GM21717 (cell line): Measurements from ENCODE around the gene USH1G.
"Not testable (repeated sequence)": the region's sequence is repeated elsewhere in the genome, so short reads cannot be mapped to it uniquely, and the experiment has no call there.

Experiments used
- ATAC-seq: cut with Tn5 transposase; IDR thresholded peaks from one replicate; pipeline ENCODE4 v1.9.1; 2021; ENCODE audit warnings: mild to moderate bottlenecking, moderate library complexity; ENCODE audit not compliant: unreplicated experiment

Gene USH1G

GRCh38 chr17:74877592-74878548 lies 45.2 kb downstream of the USH1G start:
- ATAC-seq: no peak

DNA sequence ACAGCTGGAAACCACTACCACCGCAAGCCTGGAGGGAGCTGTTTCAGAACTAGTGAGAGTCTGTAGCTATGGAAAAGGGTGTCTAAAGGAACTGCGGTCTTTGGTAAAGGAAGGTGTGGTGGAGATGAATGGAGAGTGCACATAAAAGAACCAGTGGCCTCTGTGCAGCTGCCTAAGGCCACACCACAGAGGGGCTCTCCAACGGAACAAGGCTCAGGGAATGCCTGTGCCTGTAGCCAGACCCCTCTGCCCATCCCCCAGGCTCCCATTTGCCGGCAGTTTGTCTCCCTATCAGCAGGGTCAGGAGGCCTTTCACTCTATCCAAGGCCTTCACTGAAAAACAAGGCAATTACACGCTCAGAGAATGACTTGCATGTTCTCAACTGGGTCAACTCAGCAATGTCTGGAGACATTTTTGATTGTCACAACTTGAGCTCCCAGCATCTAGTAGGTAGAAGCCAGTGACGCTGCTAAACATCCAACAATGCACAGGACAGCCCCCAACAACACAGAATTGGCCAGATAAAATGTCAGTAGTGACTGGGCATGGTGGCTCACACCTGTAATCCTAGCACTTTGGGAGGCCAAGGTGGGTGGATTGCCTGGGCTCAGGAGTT lies 47.0 kb downstream of the USH1G start:
- no peak for ATAC-seq

DNA sequence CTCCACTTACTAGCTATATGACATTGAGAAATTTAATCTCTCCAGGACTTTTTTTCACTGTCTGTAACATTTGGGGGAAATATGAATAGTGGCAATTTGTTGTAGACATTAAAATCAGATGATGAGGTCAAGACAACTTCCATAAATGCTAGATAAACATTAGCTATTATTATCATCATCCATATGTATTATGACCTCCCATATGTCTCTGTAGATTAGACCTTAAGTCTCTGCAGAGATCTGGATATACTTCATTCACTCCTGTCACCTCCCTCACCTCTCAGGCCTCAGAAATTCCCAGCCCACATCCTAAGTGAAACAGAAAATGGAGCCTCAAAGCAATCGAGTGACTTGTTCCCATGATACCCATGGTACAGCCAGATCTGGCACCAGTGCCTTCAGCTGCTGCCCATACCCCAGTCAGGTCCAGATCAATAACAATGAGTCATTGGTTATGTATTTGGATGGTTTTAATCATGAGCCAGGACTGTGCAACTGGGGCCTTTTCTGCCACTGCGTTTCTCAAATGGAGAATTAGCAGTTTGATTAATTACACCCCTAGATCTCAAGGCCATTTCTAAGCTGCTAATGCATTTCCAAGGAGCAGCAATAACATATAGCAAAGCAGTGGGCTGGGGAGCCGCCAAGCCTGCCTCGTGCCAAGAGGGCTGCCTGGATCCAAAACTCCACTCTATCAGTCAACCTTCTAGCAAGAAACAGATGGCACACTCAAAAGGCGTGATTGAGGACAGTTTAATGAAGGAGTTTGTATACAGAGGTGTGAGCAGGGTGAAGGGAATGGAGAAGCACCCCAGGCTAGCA lies 47.7 kb downstream of the USH1G start:
- no peak for ATAC-seq

DNA sequence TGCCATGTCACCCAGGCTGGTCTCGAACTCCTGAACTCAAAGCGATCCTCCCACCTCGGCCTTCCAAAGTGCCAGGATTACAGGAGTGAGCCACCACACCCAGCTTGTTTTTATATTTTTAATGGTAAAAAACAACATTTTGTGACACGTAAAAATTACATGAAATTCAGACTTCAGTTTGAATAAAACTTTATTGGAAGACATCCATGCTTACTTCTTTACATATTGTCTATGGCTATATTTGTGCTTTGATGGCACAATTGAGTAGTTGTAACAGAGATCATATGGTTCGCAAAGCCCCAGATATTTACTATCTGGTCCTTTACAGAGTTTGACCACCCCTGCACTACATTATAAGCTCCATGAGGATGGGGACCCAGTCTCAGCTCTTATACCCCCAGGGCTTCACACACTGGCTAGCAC lies 48.4 kb downstream of the USH1G start:
- no peak for ATAC-seq

DNA sequence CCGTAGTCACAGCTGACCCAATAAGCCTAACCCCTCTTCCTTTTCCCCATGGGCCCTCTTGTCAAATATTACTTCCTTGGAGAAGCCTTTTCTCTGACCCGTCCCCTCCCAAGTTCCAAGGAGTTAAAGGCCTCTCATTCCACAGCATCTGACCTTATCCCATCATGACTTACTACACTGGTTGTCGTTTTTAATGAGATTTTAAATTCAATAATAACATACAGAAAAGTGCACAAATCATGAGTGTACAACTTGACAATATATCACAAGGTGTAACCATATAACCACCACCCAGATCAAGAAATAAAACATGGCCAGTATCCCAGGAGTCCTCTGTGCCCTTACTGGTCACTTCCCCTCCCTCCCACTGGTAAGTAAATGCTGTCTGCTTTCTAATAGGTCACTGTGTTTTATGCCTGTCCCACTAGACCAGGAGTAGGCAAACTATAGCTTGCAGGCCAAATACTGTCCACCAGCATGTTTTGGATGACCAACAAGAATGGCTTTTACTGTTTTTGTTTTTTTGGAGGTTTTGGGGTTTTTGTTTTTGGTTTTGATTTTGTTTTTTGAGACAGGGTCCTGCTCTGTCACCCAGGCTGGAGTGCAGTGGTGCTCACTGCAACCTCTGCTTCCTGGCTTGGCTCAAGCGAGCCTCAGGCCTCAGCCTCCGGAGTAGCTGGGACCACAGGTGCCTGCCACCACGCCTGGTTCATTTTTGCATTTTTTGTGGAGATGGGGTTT lies 49.0 kb downstream of the USH1G start:
- ATAC-seq: no peak

DNA sequence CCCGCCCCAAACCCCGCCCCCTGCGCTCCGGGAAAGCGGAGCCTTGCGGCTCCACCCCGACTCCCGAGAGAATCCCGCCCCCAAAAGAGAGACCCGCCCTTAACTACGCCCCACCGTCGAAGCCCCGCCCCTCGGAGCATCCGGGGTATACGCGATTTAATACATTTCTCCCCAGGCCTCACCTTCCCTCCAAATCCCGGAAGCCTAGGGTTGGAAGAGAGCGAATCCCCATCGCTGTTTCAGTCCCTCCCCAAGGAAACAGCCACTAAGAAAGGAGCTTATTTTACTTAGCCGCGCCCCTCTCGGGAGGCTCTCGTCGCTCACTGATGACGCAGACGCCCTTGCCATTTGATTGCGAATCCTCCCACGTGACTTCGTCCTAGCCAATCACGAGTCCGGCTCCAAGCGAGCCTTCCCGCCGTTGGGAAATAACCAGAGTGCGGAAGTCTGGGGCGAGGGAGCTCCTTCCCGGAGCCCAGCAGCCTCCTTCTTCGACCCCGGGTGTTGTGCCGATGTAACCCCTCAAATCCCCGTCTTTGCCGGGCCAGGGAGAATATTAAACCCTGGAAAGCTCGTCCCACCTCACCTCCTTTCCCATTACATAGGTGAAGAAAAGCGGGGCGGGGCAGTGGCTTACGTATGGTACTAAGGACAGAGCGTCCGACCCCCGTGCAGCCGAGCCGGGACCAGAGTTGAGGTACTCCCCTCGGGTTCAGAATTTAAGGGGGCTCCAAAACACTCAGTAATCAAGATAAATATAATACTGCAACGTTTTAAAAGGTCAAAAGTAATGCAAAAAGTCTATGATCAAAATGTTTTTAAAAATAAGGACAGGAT lies 49.8 kb downstream of the USH1G start:
- ATAC-seq: peak; percentile 85

DNA sequence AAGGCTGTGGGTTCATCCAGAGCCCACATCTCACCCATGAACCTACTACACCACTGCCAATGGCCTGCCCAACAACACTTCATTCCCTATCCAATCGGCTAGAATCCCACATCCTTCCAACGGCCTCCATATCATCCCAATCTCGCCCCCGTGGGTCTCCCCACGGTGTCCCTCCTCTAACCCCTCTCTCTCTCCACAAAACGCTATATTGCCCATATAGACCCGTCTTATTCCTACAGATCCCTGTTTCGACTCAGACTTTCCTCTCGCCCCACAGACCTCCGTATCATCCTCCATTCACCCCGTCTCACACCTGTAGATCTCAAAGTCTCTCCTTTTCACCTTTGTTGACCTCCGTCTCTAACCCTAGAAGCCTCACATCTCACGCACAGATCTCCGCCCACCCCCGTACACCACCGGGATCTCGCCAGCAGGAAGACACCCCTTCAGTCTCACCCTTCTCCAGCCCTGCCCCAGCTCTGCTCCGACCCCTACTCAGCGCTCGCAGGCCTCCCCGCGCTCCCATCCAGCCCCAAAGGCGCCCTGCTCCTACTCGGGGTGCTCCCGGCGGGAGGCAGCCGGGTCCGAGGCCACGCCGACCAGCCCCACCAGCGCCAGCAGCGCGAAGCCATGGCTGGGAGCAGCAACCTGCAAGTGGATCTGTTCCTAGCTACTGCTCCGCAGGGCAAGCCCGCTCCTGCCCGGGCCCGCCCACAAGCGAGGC lies 50.6 kb downstream of the USH1G start, which contains the start of gene FDXR:
TSS of gene FDXR (minus strand) at position 682 of the 724 bp plus-strand sequence. CDS start at position 632, 50 bp downstream.
- ATAC-seq: peak; percentile 49

DNA sequence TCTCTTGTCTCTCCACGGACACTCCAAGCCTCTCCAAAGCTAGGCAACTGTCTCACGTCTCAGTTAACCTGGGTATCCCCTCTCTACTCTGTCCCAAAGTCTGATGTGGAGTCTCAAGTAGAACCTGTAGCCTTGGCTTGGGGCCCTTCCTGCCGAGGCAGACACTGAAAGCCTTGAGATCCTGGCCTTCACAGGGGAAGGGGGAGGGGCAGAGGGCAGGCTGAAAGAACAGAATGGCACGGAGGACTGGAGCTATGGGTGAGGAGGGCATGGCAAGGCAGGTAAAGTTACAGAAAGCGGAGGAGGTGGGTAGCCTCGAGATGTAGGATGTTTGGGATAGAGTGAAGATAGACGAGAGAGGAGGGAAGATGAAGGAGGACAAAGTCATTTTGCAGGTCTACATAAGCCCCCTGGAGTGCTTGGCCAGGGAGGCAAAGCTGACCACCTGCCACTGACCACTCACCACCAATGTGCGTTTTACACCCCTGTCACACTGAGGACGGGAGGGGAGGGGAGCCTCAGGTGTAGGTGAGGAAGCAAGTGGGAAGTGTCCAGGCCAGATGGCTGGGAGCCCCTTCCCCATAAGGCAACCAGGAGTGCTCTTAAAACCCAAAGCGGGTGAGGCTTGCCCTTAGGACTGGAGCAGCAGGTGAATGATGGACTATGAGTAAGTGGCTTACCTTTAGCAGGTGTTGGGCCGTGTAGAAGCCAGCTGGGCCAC lies 51.5 kb downstream of the USH1G start:
- no peak for ATAC-seq

DNA sequence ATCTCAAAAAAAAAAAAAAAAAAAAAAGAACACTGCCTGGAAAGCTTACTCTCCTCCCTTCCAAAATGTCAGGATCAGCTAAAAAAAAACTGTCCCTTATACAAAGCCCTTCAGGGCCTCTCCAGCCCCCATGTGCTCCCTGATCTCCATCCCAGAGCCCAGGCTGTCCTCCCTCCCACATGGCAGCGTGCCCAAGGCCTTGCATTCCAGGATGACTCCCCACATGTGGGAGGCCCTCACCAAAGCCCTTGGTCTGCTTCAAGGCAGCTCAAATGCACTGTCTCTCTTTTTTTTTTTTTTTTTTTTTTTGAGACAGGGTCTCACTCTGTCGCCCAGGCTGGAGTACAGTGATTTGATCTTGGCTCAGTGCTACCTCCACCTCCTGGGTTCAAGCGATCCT lies 52.5 kb downstream of the USH1G start:
- no peak for ATAC-seq

GRCh38 chr17:74870028-74870427 lies 53.0 kb downstream of the USH1G start:
- not testable (repeated sequence) for ATAC-seq

GRCh38 chr17:74868908-74869255 lies 54.2 kb downstream of the USH1G start:
- no peak for ATAC-seq

GRCh38 chr17:74868251-74868907 lies 54.7 kb downstream of the USH1G start:
- no peak for ATAC-seq

GRCh38 chr17:74866198-74866835 lies 56.7 kb downstream of the USH1G start:
- no peak for ATAC-seq
